H1 (cell line): Measurements from ENCODE around the gene RNFT2. TPM values are rescaled to one million over a fixed set of nuclear protein-coding genes. Genes with fewer than 3 reads are reported as not detected.

ENCODE experiments used
- polyA plus RNA-seq, 7 experiments: library from polyadenylated mRNA; depleted of rRNA in 3 of 7; stranded (reverse) in 5 of 7; unstranded in 2 of 7; fragments of >200 nt in 5 of 7; fragments of 200-250 nt in 2 of 7; gene quantifications; 1 replicate in 5 of 7; 2 replicates in 1 of 7; 4 replicates in 1 of 7; pipeline versions ENCODE4 v1.2.1 to v1.2.3, GENCODE V29; 2011 to 2013; ENCODE audit warnings: missing spikeins in 2 of 7, mixed read lengths in 2 of 7
- small RNA-seq: library from polyadenylated mRNA; stranded (forward); fragments of <200 nt; extraction: miRNeasy Mini kit (QIAGEN cat#:217004); gene quantifications from one replicate; pipeline ENCODE3, GENCODE V24; 2013; ENCODE audit not compliant: insufficient read depth
- total RNA-seq: library from RNA; stranded (reverse); fragmentation: NEBNext Ultra II Directional; extraction: Animal tissue kit (Norgen Biotek cat#: 25700); gene quantifications from 2 replicates; pipeline ENCODE4 v1.2.1, GENCODE V29; 2021

The RNFT2 gene
- total and polyA plus RNA-seq, 2 of the 8 experiments (the other 6 are each of a cell fraction or from before 2014, with no cell fraction given) = 14.2 to 33.1 TPM

Small RNA genes lying within 50 kb of the gene (small RNA-seq; reads per million reads assigned to genes)
- not detected for gene RNU6-558P

Other genes with a start within 250 kb of the RNFT2 start
- 1.3 and 1.5 TPM in 2 replicates for gene MAP1LC3B2, start 178.9 kb upstream of the RNFT2 start, total RNA-seq
- 0.39 TPM in 2 replicates for gene MAP1LC3B2, start 178.9 kb upstream of the RNFT2 start, polyA plus RNA-seq (2011; rRNA removed)
- gene SPRING1, start 246 bp upstream of the RNFT2 start, total RNA-seq = 46.5 and 50.2 TPM in 2 replicates
- 14.3 and 17.2 TPM in 2 replicates for gene SPRING1, start 246 bp upstream of the RNFT2 start, polyA plus RNA-seq (2011; rRNA removed)
- gene HRK, start 143.1 kb downstream of the RNFT2 start, total RNA-seq = 2.7 TPM in 2 replicates
- 1.1 and 1.6 TPM in 2 replicates for gene HRK, start 143.1 kb downstream of the RNFT2 start, polyA plus RNA-seq (2011; rRNA removed)
- gene FBXW8, start 172.6 kb downstream of the RNFT2 start, total RNA-seq = 15.9 and 16.0 TPM in 2 replicates
- 15.8 and 17.9 TPM in 2 replicates for gene FBXW8, start 172.6 kb downstream of the RNFT2 start, polyA plus RNA-seq (2011; rRNA removed)